Regular cardiac myocyte (primary cell): Measurements from ENCODE around the gene MAPK7. TPM values are rescaled to one million over a fixed set of nuclear protein-coding genes. Genes with fewer than 3 reads are reported as not detected.

Experiments
- total RNA-seq: library from RNA; depleted of rRNA; stranded (reverse); fragments of >200 nt; gene quantifications from 2 replicates; pipeline ENCODE4 v1.2.3, GENCODE V29; 2014

Gene MAPK7
- 11.3 and 14.1 TPM in 2 replicates for total RNA-seq

GRCh38 chr17:19378416-19379360 is at the start of gene MAPK7:
Gene MAPK7, plus strand, starts transcription at chr17:19378498. Its CDS starts 403 bp downstream, at chr17:19378901.

GRCh38 chr17:19362277-19363113 is 15.8 kb upstream of the MAPK7 start, which contains the start of gene B9D1:
Gene B9D1, minus strand, starts transcription at chr17:19362723. Its CDS starts 154 bp downstream, at chr17:19362569.

GRCh38 chr17:19386974-19387920 is 8.9 kb downstream of the MAPK7 start, which contains the start of gene MFAP4:
Gene MFAP4, minus strand, starts transcription at chr17:19387190. Its CDS starts 35 bp downstream, at chr17:19387155.

GRCh38 chr17:19410875-19411620 is 32.8 kb downstream of the MAPK7 start, which contains the start of gene RNF112:
Gene RNF112, plus strand, starts transcription at chr17:19411232. Its CDS starts 177 bp downstream, at chr17:19411409.

Other genes starting within 250 kb of the MAPK7 start
- 23.7 and 33.7 TPM in 2 replicates for gene EPN2, start 141.1 kb upstream of the MAPK7 start, total RNA-seq
- 28.0 and 31.9 TPM in 2 replicates for gene B9D1, start 15.8 kb upstream of the MAPK7 start, total RNA-seq
- gene MFAP4, start 8.7 kb downstream of the MAPK7 start, total RNA-seq, result 0.38 and 2.8 TPM in 2 replicates
- 0.58 and 0.85 TPM in 2 replicates for gene RNF112, start 32.7 kb downstream of the MAPK7 start, total RNA-seq
- gene SLC47A1, start 155.4 kb downstream of the MAPK7 start, total RNA-seq, result 0.19 and 0.85 TPM in 2 replicates